Activated gamma-delta T cell treated with anti-CD3 and anti-CD28 coated beads, Interleukin-2, amount 50 U/mL, for 16 hours (primary cell): ENCODE data around the gene ZC3H18.

Experiments
- DNase-seq: peaks from one replicate; pipeline ENCODE4 v3.0.0-alpha.2; 2020; ENCODE audit warnings: low read depth

The ZC3H18 gene

GRCh38 chr16:88639231-88640038 lies 69.2 kb downstream of the ZC3H18 start:
- DNase-seq: no peak

GRCh38 chr16:88640039-88640495 lies 69.9 kb downstream of the ZC3H18 start:
- no peak for DNase-seq

- DNase-seq: no peak
These were observed 70.5 kb downstream of the ZC3H18 start for GRCh38 chr16:88640498-88641247.

- no peak for DNase-seq
These were observed 72.9 kb downstream of the ZC3H18 start for GRCh38 chr16:88642881-88643643.

GRCh38 chr16:88643644-88643932 lies 73.4 kb downstream of the ZC3H18 start:
- DNase-seq: no peak

GRCh38 chr16:88645455-88645854 lies 75.3 kb downstream of the ZC3H18 start:
- no peak for DNase-seq

GRCh38 chr16:88645941-88646340 lies 75.7 kb downstream of the ZC3H18 start:
- DNase-seq: no peak

GRCh38 chr16:88646345-88647034 lies 76.3 kb downstream of the ZC3H18 start:
- no peak for DNase-seq

GRCh38 chr16:88647178-88648070 lies 77.2 kb downstream of the ZC3H18 start:
- DNase-seq: no peak

- DNase-seq: no peak
These were observed 79.2 kb downstream of the ZC3H18 start for GRCh38 chr16:88649195-88649923.

- DNase-seq: no peak
These were observed 79.9 kb downstream of the ZC3H18 start for GRCh38 chr16:88649924-88650748.

GRCh38 chr16:88650749-88651275 lies 80.6 kb downstream of the ZC3H18 start, which contains the start of gene CYBA:
Gene CYBA, minus strand, starts transcription at chr16:88651053. Its CDS starts 40 bp downstream, at chr16:88651013.
- peak; percentile 61 for DNase-seq

- DNase-seq: peak; percentile 56
These were observed 81.2 kb downstream of the ZC3H18 start for GRCh38 chr16:88651276-88651988.

GRCh38 chr16:88651989-88652761 lies 82.0 kb downstream of the ZC3H18 start:
- no peak for DNase-seq

GRCh38 chr16:88652762-88653063 lies 82.5 kb downstream of the ZC3H18 start:
- no peak for DNase-seq

- no peak for DNase-seq
These were observed 82.9 kb downstream of the ZC3H18 start for GRCh38 chr16:88653101-88653500.

- no peak for DNase-seq
These were observed 83.6 kb downstream of the ZC3H18 start for GRCh38 chr16:88653596-88654362.
